WTC11 (cell line): ENCODE measurements around the gene CROCC.
"Not testable (repeated sequence)": the region's sequence is repeated elsewhere in the genome, so short reads cannot be mapped to it uniquely, and the experiment has no call there.

ENCODE experiments used
- MXD4 ChIP-seq: fragments of 250-450 bp; sonication (Bioruptor Pico); IDR thresholded peaks from 2 replicates; pipeline ENCODE4 v1.8.0; 2021; ENCODE audit warnings: mild to moderate bottlenecking, moderate library complexity, borderline replicate concordance
- SP1 ChIP-seq: sonication (generic); formaldehyde crosslinking; conservative IDR thresholded peaks from 2 replicates; pipeline ENCODE4 v1.8.1; 2022; ENCODE audit warnings: missing genetic modification reagents
- TF ChIP-seq, protein P1 (sequence below): sonication (generic); formaldehyde crosslinking; IDR thresholded peaks from 2 replicates; pipeline ENCODE4 v1.8.1; 2023; ENCODE audit warnings: mild to moderate bottlenecking, missing genetic modification reagents, borderline replicate concordance

- TF ChIP-seq SP1; MXD4 (CRISPR knock-in tag): not testable (repeated sequence)
- TF ChIP-seq, protein P1, sequence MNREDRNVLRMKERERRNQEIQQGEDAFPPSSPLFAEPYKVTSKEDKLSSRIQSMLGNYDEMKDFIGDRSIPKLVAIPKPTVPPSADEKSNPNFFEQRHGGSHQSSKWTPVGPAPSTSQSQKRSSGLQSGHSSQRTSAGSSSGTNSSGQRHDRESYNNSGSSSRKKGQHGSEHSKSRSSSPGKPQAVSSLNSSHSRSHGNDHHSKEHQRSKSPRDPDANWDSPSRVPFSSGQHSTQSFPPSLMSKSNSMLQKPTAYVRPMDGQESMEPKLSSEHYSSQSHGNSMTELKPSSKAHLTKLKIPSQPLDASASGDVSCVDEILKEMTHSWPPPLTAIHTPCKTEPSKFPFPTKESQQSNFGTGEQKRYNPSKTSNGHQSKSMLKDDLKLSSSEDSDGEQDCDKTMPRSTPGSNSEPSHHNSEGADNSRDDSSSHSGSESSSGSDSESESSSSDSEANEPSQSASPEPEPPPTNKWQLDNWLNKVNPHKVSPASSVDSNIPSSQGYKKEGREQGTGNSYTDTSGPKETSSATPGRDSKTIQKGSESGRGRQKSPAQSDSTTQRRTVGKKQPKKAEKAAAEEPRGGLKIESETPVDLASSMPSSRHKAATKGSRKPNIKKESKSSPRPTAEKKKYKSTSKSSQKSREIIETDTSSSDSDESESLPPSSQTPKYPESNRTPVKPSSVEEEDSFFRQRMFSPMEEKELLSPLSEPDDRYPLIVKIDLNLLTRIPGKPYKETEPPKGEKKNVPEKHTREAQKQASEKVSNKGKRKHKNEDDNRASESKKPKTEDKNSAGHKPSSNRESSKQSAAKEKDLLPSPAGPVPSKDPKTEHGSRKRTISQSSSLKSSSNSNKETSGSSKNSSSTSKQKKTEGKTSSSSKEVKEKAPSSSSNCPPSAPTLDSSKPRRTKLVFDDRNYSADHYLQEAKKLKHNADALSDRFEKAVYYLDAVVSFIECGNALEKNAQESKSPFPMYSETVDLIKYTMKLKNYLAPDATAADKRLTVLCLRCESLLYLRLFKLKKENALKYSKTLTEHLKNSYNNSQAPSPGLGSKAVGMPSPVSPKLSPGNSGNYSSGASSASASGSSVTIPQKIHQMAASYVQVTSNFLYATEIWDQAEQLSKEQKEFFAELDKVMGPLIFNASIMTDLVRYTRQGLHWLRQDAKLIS, result not testable (repeated sequence)
These were observed 2.6 kb upstream of the CROCC start for GRCh38 chr1:16918936-16919665.
